ENCODE data around the gene DOCK11. TPM values are rescaled to one million over a fixed set of nuclear protein-coding genes. Genes with fewer than 3 reads are reported as not detected.

DOCK11 gene
- total and polyA plus RNA-seq, 2 of the 4 experiments (the other 2 are of a cell fraction): 3.9 to 13.1 TPM

DNA sequence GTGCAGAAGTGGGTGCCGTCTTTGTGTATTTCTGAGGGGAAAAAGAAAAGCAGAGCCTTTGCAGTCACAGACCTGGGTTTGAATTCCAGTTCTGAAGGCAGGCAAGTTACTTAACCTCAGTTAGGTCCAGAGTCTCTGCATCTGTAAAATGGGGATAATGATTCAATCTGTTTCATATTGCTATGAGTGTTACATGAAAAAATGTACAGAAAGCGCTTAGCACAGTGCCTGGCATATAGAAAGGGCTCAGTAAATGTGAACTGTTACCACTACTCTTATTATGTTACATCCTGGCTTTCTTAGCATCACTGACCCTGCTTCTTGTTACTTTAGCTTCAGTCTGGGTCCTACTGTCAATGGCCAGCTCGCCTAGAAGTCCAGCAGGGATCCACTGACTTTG lies 45.9 kb downstream of the DOCK11 start:
- no peak overlapping the region for H2AK9ac ChIP-seq (replicated peaks; ENCODE audit: low read depth, low read length, poor library complexity)
- no peak overlapping the region for H3K4me2 ChIP-seq (ENCODE audit: low read depth, low read length)
- no peak overlapping the region for H4K5ac ChIP-seq (ENCODE audit: low read depth, low read length)
- no peaks in the 10 kb centered on the region for H3K9me1 ChIP-seq (ENCODE audit: insufficient read depth, low read length)
- H3K23ac ChIP-seq (ENCODE audit: low read depth, low read length): no peak overlapping the region
- no peak overlapping the region for H2AK5ac ChIP-seq (ENCODE audit: low read depth, low read length)
- DNase-seq (no peak), ATAC-seq (ENCODE audit: low read depth) (no peak)
- peaks cover 0 to 3% of the 10 kb centered on the region in 2 experiments; a peak in 1 of 4 replicates for H3K79me1 ChIP-seq (ENCODE audit: low read depth in 1 of 2, low read length in 2 of 2)
- intact Hi-C loops (cut with micrococcal nuclease): no loop called here
- H3K9me3 ChIP-seq (ENCODE audit: control insufficient read depth, insufficient read depth, low read length): no peaks in the 10 kb centered on the region
- no peak overlapping the region for H3K4me3 ChIP-seq (ENCODE audit: insufficient read depth, low read depth, low read length)
- no peak overlapping the region for H3K14ac ChIP-seq (replicated peaks; ENCODE audit: low read depth, low read length)
- TF ChIP-seq POLR2A (IDR thresholded peaks at IDR 0.05; ENCODE audit: low read depth, low read length) (no peak), MAFK (IDR thresholded peaks at IDR 0.05; ENCODE audit: low read depth, low read length) (no peak), RCOR1 (IDR thresholded peaks at IDR 0.05; ENCODE audit: insufficient replicate concordance, low read length) (no peak), MXI1 (IDR thresholded peaks at IDR 0.05; ENCODE audit: borderline replicate concordance, low read depth, low read length) (no peak), RAD21 (IDR thresholded peaks at IDR 0.05; ENCODE audit: low read length) (no peak), NFE2L2 (IDR thresholded peaks at IDR 0.05; ENCODE audit: low read depth, low read length) (no peak), CEBPB (IDR thresholded peaks at IDR 0.05; ENCODE audit: low read depth, low read length) (no peak), SMC3 (IDR thresholded peaks at IDR 0.05; ENCODE audit: low read depth, low read length) (no peak), FOS (IDR thresholded peaks at IDR 0.05; ENCODE audit: low read depth, low read length) (no peak), CHD1 (IDR thresholded peaks at IDR 0.05; ENCODE audit: low read depth, low read length) (no peak), MAZ (IDR thresholded peaks at IDR 0.05; ENCODE audit: borderline replicate concordance, low read depth, low read length) (no peak), BHLHE40 (IDR thresholded peaks at IDR 0.05; ENCODE audit: low read depth, low read length) (no peak)
- TF ChIP-seq, protein P1, sequence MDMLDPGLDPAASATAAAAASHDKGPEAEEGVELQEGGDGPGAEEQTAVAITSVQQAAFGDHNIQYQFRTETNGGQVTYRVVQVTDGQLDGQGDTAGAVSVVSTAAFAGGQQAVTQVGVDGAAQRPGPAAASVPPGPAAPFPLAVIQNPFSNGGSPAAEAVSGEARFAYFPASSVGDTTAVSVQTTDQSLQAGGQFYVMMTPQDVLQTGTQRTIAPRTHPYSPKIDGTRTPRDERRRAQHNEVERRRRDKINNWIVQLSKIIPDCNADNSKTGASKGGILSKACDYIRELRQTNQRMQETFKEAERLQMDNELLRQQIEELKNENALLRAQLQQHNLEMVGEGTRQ (IDR thresholded peaks at IDR 0.05; ENCODE audit: low read depth, low read length): no peak
- TF ChIP-seq, protein P2, sequence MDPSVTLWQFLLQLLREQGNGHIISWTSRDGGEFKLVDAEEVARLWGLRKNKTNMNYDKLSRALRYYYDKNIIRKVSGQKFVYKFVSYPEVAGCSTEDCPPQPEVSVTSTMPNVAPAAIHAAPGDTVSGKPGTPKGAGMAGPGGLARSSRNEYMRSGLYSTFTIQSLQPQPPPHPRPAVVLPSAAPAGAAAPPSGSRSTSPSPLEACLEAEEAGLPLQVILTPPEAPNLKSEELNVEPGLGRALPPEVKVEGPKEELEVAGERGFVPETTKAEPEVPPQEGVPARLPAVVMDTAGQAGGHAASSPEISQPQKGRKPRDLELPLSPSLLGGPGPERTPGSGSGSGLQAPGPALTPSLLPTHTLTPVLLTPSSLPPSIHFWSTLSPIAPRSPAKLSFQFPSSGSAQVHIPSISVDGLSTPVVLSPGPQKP (IDR thresholded peaks at IDR 0.05; ENCODE audit: borderline replicate concordance, low read depth, low read length): no peak
- no peak overlapping the region for H2AFZ ChIP-seq (replicated peaks; ENCODE audit: low read length, poor library complexity)
- H2BK120ac ChIP-seq (ENCODE audit: low read depth, low read length): no peak overlapping the region
- H3K4ac ChIP-seq (ENCODE audit: low read depth, low read length): no peak overlapping the region
- H2BK15ac ChIP-seq (ENCODE audit: low read depth, low read length): no peak overlapping the region
- no peak overlapping the region for H3K56ac ChIP-seq (ENCODE audit: extremely low read depth, insufficient read depth, low read length)
- in situ Hi-C loops (cut with MboI; ENCODE audit: low sequenced_read_pairs): no loop called here
- CTCF ChIA-PET: interaction anchor here (0.6 kb wide), 1 partner anchor 15 kb away, joined by 3 read pairs; no protein-coding TSS in a partner anchor
- H2BK5ac ChIP-seq (ENCODE audit: low read depth, low read length, poor library complexity, severe bottlenecking): no peak overlapping the region
- no peak overlapping the region for H3K18ac ChIP-seq (ENCODE audit: low read depth, low read length)
- H4K8ac ChIP-seq (ENCODE audit: low read depth in 2 of 2, low read length in 2 of 2): no peak overlapping the region
- POLR2A ChIA-PET (ENCODE audit: unreplicated experiment): no interaction called here
- no peaks in the 10 kb centered on the region for H3K27me3 ChIP-seq (ENCODE audit: control insufficient read depth, insufficient read depth, low read length)
- no peak overlapping the region for H2BK20ac ChIP-seq (ENCODE audit: low read depth, low read length)
- no TSS peak for BruUV-seq (replicated peaks)
- 55% methylated on average over 2 of the region's 3 CpGs; no CpG with 5 or more reads in 1 of the 2 experiments for WGBS, 2 experiments (ENCODE audit: extremely low coverage in 2 of 2, insufficient read length in 1 of 2)
- H3K36me3 ChIP-seq (ENCODE audit: control insufficient read depth, insufficient read depth, low read length): 0 out of 2 replicates have a peak, but pooled peaks cover 1% of the 10 kb centered on the region
- dilution Hi-C loops (cut with HindIII; ENCODE audit: low sequenced_read_pairs, unreplicated experiment): no loop called here
- no peak overlapping the region for H3K27ac ChIP-seq (ENCODE audit: insufficient read depth, low read length)
- peaks cover 3% of the 10 kb centered on the region; the same call in 1 of the 2 replicates for H4K20me1 ChIP-seq (ENCODE audit: insufficient read depth, low read length)
- H3K4me1 ChIP-seq (ENCODE audit: control insufficient read depth, insufficient read depth, low read length): peaks cover 4% of the 10 kb centered on the region
- H3K9ac ChIP-seq (ENCODE audit: low read depth, low read length): no peak overlapping the region
- H4K91ac ChIP-seq (ENCODE audit: insufficient read depth, low read depth, low read length): no peak overlapping the region
